GM21367 (cell line): ENCODE measurements around the gene NINL.
A peak's percentile ranks its signal among the peaks of the same experiment; 100 is the strongest.
"Not testable (repeated sequence)": the region's sequence is repeated elsewhere in the genome, so short reads cannot be mapped to it uniquely, and the experiment has no call there.

ENCODE experiments used
- ATAC-seq: cut with Tn5 transposase; IDR thresholded peaks from one replicate; pipeline ENCODE4 v1.9.1; 2021; ENCODE audit not compliant: unreplicated experiment

The NINL gene

DNA sequence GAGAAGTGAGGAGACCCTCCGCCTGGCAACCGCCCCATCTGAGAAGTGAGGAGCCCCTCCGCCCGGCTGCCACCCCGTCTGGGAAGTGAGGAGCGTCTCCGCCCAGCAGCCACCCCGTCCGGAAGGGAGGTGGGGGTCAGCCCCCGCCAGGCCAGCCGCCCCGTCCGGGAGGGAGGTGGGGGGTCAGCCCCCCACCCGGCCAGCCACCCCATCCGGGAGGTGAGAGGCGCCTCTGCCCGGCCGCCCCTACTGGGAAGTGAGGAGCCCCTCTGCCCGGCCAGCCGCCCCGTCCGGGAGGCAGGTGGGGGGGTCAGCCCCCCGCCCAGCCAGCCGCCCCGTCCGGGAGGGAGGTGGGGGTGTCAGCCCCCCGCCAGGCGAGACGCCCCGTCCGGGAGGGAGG is 23.6 kb downstream of the NINL start:
- ATAC-seq: not testable (repeated sequence)

DNA sequence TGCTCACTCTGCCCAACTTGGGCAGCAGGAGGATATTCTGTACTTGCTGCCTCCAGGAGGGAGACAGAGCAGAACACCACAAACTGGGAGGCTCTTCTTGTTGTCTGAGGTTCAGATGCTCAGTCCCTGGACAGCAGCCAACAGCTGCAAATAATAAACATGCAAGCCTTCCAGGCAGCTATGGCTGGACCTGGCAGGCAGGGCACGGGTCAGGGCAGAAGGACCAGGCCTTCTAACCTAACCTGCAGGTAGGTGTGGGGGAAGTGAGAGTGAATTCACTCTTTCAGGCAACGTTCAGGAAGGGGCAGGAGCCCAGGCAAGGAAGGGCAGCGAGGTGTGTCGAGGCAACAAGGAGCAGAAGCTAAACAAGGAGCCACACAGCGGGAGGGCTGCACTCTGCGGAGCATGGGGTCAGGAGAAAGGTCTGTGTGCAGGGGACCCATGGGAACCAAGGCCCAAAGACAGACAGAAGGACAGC is 31.5 kb downstream of the NINL start:
- no peak for ATAC-seq

DNA sequence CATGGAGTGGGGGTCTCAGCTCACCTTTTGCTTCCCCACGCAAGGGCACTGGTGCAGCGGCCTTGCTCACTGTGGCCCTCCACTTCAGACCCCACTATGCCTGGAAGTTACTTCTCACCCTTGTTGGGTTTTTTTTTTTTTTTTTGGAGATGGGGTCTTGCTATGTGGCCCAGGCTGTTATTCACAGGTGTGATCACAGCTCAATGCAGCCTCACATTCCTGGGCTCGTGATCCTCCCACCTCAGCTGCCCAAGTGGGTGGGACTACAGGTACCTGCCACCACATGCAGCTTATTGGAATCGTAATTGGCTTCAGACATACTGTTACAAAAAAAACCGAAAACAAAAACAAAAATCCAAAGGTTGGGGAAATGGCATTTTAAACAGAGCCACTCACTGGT is 32.4 kb downstream of the NINL start:
- ATAC-seq: no peak

DNA sequence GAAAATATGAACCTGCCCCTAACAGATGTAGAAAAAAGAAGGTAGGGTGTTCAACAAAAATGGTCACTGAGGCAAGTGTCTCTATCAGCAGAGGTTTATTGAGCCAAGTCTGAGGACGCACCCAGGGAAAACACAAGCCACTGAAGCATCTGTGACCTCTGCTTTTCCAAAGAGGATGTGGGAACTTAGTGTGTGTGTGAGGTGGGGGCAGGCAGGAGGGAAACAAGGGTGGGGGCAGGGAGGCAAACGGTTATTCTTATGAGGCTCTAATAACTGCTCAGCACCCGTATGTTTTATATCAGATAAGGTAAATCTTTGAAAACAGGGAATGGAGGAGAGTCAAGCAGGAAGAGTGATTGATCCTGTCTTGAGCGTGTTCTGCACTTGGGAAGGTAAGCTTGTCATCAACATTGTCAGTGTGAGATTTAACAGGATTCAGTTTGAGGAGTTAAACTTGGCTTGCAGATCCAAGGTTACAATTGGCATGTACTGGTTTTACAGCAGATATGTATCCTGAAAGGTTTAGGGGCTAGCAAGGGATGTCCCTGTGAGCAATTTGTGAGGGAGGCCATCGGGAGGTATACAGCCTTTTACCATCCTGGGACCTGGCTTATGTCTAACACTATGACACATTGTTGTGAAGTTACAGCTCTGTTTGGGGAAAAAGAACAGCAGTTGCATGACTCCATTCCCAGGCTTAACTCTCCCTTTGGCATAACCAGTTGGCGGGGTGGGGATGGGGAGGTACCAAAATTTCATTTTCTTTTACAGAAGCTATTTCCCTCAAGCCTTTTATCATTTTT is 33.7 kb downstream of the NINL start:
- no peak for ATAC-seq

DNA sequence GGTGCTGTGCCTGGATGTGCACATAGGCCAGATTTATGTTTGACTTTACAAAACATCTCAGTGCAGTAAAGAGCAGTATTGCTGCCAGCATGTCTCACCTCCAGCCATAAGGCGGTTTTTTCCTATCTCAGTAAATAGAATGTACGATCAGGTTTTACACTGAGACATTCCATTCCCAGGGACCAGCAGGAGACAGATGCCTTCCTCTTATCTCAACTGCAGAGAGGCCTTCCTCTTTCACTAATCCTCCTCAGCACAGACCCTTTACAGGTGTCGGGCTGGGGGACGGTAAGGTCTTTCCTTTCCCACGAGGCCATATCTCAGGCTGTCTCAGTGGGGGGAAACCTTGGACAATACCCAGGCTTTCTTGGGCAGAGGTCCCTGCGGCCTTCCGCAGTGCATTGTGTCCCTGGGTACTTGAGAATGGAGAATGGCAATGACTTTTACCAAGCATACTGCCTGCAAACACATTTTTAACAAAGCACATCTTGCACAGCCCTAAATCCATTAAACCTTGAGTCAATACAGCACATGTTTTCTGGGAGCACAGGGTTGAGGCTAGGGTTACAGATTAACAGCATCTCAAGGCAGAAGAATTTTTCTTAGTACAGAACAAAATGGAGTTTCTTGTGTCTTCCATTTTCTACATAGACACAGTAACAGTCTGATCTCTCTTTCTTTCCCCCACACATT is 34.5 kb downstream of the NINL start:
- not testable (repeated sequence) for ATAC-seq

DNA sequence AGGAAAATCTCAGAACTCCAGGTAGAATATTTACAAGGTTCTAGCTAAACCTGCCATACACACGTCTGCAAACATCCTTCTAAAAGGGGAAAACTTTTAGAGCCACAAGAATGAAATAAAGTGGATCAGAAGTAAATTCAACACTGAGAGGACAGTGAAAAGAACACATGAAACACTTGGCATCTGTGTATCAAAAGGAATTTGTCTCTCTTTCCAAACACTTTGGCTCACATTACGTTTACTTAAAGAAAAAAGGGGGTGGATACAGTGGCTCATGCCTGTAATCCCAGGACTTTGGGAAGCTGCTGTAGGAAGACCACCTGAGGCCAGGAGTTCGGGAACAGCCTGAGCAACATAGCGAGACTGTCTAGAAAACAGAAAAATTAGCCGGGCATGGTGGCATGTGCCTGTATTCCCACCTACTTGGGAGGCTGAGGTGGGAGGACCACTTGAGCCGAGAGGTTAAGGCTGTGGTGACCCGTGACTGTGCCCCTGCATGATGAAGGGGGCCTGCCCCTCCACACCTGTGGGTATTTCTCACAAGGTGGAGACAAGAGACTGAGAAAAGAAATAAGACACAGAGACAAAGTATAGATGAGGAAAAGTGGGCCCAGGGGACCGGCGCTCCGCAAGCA is 35.4 kb downstream of the NINL start:
- no peak for ATAC-seq

DNA sequence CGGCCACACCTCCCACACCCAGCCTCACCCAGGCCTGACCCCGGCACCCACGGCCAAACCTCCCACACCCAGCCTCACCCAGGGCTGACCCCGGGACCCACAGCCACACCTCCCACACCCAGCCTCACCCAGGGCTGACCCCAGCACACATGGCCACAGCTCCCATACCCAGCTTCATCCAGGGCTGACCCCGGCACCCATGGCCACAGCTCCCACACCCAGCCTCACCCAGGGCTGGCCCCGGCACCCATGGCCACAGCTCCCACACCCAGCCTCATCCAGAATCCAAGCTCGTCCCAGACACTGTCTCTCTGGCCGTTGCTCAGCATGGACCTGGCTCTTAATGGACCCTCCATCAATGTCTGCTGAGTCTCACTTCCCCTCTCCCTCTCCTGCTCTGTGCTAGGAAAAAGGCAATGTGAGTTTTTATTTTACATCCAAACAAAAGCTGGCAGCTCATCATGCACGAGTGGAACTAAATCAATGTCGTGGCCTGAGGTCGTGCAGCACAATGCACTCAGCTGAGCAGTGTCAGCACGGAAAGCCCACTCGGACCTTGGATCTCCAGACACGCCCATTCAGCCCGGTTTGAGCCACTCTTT is 36.1 kb downstream of the NINL start:
- ATAC-seq: no peak

DNA sequence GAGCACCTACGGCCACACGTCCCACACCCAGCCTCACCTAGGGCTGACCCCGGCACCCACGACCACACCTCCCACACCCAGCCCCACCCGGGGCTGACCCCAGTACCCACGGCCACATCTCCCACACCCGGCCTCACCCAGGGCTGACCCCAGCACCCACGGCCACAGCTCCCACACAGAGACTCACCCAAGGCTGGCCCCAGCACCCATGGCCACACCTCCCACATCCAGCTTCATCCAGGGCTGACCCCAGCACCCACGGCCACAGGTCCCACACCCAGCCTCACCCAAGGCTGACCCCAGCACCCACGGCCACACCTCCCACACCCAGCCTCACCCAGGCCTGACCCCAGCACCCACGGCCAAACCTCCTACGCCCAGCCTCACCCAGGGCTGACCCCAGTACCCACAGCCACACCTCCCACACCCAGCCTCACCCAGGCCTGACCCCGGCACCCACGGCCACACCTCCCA is 36.7 kb downstream of the NINL start:
- no peak for ATAC-seq

DNA sequence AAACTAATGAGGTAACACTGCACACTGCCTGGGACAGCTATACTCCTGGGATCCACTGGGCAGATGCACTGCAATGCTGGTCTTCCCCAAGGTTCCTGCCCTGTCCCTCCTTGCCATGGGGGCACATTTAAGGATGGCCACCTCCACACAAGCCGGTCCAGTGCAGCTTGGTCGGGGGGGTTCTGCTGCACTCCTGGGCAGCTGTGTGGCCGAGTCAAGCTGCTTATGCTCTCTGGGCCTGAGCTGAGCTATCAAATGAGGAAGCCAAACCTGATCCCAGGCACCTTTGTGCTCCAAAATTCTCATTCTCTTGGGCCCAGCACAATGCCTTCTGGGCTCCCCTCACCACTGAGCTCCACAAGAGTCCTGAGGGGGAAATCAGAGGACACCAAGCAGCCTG is 37.3 kb downstream of the NINL start:
- ATAC-seq: no peak

DNA sequence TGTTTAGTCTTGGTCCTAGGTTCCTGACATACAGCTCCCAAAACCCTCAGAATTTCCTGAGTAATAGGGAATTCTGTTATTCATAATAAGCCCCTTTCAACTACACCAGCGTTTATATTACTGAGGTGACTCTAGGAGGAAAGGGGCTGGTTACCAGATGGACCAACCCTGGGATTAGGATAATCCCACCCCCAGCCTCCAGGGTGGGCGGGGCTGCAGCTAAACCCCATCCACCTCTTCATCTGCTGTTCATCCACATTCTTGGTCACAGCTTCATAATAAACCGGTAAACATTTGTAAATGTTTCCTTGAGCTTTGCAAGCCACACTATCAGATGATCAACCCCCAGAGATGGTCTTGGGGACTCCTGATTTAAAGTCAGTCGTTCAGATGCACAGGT is 38.3 kb downstream of the NINL start:
- ATAC-seq: no peak

DNA sequence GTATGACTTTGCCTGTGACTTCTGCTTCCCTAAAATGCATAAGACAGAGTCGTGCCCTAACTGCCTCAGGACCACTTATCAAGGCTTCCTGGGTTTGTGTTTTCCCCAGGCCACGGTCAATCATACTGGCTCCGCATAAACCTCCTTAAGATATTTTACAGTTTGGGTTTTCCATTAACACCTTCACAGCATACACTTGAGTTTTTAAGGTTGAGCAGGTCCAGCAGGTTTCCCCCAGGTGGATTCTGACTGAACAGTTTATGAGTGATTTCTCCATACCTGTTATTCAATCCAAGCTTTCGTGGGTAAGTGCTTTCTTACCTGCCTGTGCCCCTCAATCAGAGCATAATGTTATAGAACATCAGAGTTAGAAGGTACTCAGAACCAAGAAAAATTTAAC is 39.3 kb downstream of the NINL start:
- ATAC-seq: no peak

DNA sequence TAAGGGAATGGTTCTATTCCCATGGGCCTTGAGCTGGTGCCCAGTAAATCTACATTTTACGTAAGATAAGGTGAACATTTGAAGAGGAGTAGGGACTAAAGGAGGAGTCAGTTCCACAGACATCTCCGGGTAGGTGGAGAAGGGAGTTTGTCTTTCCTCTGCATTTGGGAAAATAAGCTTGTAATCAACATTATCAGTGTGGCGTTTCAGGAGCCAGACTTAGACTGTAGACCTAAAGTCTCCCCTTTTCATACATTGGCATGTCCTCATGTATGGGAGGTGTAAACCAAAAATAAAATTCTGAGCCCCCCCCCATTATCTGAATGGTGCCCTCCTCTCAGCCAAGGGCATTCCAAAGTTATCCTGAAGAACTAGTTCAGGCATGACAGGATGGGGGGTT is 40.2 kb downstream of the NINL start:
- ATAC-seq: no peak

DNA sequence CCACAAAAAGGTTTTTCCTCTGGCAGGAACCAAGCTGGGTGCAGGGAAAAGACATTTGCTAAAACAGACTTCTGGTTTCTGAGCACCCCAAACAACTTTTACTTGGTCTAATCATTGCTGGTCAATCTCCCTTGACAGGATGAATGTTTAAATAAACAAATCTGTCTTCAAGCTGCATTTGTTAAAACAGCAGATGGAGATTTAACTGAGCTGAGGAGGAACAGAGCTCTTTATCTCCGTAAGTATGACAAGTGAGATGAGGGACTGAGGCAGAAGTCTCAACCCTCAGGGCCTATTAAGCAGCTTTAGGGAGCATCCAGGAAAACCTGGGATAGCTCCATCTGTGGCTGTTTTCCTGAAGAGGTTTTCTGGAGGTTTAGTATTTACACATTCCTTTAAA is 40.6 kb downstream of the NINL start:
- no peak for ATAC-seq

DNA sequence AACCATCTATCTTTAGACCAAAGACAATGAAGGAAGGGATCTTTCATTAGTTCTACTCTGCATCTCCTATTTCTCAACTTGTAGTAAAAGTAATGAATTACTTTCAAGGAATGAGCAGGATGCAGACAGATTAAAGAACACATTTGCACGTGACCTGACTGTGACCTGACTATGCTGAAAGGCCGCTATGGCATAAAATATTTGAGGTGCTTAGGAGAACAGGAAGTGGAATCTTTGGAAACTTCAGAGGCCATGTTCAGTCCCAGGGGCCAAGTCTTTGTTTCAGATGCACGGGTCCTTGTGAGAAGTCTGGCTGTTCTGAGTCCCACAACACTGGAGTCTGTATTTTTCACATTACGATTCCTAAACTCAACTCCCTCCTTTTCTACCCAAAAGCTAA is 41.0 kb downstream of the NINL start:
- ATAC-seq: no peak

DNA sequence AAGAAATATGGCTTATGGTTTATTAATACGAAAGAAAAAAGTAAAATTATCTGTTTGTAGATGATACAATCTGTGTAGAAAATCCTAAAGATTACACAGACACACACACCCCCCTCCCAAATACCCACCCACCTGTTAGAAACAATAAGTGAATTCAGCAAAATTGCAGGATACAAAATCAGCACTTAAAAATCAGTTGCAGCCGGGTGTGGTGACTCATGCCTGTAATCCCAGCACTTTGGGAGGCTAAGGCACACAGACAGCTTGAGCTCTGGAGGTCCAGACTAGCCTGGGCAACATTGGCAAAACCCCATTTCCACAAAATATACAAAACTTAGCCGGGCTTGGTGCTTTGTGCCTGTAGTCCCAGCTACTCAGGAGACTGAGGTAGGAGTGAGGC is 42.3 kb downstream of the NINL start:
- no peak for ATAC-seq

DNA sequence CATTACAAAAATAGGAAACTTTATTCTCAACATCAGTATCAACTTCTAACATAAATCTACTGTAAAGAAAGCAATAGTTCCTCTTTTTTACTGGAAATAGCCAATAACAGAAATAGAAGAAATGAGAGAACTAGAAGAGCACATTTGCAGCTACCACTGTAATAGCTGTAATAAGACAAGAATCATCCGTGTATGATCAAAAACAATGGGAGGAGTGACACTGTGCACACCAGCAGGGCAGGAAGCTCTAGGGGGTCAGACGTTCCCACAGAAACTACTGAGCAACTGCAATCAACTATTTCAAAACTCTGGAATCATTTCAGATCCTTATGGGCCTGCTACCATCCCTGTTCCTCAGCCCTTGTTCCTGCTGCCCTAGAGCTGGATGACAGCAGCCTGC is 43.7 kb downstream of the NINL start:
- no peak for ATAC-seq

DNA sequence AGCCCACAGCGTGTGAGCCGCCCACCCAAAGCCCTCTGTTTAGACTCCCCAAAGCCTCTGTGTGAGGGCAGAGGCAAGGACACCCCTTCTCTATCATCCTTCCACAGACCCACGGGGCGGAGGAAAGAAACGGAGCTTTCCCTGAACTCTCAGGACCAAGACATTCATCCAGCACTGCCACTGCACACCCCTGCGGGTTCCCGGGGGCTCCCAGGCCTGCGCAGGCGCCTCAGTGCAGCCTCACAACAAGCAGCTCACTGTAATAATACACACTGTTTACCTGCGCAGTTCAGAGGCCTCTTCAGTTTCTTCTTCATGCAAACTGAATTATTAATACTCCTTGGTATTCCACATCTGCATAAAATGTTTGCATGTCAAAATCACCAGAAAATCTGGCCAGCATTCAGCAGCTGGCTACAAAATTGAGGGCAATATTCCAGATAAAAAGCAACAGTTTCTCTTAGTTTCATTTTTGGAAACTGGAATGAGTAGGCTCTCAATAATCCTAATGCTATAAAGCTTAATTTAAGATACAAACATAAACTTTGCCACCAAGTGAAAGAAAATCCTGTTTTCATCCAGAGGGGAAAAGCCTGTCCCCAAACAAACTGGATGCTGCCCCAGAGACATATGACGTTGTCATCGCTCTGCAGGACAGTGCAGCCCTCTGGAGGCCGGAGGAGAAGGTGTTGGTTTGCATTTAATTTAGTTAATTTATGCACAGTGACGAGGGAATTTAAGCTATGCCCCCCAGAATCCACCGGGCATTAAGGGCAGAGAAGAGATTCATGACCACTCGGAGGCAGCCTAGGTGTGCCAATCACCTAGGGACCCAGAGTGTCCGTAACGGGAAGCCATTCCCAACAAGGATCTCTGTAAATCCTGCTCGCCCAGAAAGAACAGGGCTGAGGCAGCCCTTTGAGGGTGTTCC is 45.3 kb downstream of the NINL start:
- ATAC-seq: peak; percentile 60

DNA sequence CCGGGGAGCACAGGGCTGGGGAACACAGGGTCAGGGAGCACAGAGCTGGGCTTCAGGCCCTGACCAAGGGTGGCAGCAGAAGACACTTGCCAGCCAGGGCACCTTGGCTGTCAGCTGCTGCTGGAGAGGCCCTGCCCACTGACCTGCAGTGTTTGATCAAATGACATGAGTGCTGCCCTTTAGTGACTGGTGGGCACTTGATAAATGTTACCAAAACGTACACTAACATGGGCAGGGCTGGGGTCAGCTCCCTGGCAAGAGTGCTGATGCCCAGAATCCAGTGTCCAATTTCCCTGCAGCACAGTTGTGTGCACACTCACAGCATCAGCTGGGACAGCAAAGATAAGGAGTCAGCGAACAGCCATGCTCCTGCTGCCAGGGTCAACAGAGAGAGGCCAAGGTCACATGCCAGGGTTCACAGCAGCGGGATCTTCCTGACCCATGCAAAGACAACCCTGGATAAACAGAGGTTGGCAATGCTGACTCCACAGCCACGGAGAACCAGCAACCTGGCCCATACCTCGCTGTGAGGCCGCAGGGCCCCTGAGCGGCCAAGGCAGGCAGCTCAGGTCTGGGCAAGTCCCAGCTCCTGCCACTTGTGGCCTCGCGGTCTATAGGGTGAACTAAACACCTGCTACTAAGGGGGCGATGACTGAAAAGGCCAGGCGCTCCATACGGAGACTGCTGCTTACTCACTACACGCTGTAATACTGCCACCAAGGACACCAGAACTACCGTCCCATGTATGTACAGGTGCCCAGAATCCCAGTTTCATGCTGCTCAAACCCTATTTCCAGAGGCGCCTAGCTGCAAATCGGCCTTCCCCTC is 46.3 kb downstream of the NINL start:
- no peak for ATAC-seq

DNA sequence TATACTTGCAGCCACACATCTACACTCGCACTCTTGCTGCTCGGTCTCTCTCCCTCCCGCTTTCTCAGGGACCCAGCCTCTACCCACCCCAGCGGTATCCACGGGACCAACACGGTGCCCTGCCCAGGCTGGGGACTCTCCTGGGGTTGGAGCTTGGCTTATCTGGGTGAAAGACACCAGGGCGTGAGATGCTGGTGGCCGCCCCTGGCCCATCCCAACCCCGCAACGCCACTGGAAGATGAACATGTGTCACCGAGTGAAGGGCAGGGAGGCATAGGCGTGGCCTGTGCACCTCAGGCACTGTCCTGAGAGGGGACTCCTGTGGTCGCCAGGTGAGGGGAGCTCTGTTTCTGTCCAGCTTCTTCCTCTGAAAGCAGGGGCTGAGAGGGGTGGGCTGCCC is 47.4 kb downstream of the NINL start:
- no peak for ATAC-seq

DNA sequence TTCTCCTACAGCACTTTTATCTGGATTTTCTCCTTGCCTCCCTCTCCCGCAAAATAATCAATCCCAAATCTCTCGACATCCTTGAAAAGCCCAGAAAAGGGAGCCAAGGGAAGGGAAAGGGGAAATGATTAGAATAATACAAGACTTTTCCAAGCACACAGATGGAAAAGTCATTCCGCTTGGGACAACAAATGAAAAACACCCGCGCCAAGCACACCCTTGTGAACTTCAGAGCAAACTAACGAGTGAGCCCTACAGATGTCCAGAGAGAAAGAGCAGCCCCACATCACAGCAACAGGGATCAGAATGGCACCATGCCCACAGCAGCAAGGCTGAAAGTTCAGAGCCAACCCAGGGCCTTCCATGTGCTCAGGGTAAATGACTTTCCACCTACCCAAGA is 49.6 kb downstream of the NINL start:
- no peak for ATAC-seq
